HG03457 (cell line): ENCODE data around the gene CHD2.
"Not testable (repeated sequence)": the region's sequence is repeated elsewhere in the genome, so short reads cannot be mapped to it uniquely, and the experiment has no call there.

Experiments used
- ATAC-seq: cut with Tn5 transposase; IDR thresholded peaks from one replicate; pipeline ENCODE4 v1.9.1; 2021; ENCODE audit warnings: moderate number of reproducible peaks; ENCODE audit not compliant: unreplicated experiment

Gene CHD2

DNA sequence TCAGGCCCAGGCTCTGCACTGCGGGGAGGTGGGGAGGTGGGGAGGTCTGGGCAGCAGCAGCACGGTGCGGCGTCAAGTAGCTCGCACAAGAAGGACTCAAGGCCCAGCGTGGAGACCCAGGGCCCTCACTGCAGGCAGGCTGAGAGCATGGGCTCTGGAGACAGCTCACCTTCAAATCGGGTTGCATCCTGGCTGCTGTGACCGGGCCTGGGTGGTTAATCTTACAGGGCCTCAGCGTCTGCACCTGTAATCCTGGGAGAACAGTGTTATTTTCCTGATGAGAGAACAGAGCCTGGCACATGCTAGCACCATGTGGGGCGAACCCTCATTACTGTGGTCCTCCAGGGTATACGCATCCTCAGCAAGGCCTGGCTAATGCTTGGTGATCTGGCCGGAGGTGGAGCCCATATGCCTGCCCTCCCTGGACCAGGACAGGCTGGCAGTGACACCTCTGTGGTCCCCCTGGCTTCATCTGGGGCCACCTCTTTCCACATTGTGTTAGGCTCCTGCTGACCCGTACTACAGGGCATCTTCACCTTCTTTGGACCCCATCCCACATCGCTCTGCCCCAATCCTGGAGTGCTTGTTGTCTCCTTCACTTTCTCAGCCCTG, 133.4 kb downstream of the CHD2 start:
- no peak for ATAC-seq

DNA sequence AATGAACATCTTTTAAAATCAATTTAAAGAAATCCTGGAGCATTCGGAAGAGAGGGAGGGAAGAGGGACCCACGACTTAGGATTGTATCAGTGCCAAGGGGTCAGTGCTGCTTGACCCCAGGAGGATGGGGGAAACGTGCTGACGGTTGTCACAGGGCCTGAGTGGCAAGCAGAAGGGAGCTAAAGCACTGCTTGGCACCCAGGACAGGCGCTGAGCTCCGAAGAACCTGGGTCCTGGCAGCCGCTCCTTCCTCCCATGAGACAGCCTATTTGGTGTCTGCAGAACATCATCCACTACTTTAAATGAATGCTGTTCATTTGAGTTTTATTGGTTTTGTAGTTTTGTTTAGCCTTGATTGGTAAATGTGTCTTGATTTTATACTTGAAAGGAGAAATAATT, 134.4 kb downstream of the CHD2 start:
- ATAC-seq, result no peak

DNA sequence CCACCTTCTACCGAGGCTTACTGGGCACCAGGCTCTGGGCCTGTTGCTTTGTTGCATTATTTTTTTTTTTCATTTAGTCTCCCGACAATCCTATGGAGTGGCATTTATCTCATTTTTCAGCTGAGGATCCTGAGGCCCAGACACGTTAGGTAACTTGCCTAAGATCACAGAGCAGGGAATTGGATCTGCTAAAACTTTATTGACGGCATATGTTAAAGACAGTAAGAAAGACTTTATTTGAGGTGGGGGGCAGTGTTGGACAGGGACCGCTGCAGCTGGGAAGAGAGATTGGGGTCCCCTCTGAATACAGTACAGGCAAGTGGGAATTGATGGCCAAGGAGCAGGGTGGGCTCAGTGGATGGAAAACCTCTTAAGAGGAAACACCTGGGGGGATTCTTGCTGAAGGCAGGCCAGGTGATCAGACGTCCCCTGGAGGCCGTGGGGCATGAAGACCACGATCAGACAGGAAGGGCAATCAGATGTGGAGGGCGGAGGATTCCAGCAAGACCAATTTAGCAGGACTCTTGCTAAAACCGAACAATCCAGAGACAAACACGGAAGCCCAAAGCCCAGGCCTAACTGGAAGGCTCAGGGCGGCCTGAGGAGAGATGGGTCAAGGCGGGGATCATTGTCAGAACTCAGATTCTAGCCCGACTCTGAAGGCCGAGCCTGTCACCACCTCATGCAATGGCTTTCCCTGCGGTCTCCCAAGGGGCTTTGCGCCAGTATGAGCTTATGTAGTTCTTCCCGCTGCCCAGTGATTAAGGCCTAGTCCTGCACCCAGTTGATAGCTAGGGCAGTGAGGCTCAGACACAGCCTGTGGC, 135.2 kb downstream of the CHD2 start:
- ATAC-seq, result no peak

DNA sequence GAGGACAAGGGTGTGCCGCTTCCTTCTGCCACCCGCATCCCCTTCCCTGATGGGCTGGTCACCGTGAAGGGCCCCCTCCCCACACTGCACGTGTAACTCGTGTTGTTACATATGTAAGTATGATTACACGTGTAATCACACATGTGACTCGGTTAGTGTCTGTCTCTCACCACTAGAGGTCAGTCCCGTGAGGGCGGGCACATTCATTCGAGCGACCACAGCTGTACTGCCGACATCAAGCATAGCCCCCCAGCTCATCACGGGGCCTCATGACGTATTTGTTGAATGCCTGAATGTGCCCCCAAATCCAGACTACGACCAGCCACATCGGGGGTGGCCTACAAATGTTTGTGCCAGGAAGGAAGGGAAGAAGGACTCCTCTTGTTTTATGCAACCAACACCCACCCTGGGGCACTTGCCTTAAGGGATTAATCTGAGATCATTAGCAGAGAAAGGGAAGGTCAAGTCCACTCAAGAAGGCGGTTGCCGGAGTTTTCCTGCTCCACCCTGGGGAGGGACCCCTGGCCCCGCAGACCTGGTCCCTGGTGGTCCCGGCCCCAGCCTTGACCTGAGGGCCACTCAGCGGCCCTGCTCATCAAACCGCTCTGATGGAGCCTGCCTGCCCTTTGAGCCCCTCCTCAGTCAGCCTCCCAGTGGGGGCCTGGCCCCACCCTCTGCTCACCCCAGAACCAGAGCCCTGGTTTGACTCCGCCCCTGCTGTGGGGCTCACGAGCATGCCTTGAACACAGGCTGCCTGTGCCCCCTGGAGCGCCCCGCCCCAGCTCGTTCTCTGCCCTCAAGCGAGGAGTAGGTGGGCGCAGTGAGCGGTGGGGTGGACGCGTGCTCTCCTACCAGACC, 136.1 kb downstream of the CHD2 start:
- ATAC-seq, result peak; percentile 83

DNA sequence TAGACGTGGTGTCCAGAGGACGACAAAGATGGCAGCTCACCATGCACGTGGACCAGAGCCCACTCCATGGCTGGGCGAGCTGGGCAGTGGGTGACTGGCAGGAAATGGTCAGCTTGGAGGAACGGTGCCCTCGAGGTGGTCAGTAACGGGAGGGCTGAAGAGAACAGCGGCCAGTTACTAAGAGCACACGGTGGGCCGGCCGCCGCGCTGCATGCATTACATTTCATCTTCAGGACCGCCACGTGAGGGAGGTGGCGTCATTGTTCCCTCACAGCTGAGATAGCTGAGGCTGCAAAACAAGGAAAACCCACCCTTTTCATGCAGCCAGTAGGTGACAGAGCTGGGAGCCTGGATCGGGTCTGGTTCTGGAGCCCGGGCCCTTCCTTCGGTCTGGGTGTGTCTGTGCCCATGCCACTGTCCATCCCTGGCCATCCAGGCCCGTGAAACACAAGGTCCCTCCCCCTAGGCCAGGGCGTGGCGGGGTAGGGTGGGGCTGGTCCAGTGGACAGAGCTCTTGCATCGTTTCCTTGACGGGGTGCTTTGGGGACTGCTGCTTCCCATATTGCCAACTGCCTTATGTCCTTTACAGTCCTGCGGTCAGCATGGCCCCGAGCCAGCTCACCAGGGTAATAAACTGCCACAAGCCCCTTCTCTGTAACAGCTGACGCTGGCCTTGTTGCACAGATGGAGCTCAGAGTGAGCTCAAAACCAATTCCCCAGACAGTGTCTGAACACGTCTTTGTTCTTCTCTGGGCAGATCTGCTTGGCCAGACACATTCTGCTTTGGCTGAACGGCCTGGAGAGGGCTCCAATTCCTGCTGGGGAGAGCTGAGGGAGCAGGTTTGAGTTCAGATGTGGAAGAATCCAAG, 137.1 kb downstream of the CHD2 start:
- no peak for ATAC-seq

DNA sequence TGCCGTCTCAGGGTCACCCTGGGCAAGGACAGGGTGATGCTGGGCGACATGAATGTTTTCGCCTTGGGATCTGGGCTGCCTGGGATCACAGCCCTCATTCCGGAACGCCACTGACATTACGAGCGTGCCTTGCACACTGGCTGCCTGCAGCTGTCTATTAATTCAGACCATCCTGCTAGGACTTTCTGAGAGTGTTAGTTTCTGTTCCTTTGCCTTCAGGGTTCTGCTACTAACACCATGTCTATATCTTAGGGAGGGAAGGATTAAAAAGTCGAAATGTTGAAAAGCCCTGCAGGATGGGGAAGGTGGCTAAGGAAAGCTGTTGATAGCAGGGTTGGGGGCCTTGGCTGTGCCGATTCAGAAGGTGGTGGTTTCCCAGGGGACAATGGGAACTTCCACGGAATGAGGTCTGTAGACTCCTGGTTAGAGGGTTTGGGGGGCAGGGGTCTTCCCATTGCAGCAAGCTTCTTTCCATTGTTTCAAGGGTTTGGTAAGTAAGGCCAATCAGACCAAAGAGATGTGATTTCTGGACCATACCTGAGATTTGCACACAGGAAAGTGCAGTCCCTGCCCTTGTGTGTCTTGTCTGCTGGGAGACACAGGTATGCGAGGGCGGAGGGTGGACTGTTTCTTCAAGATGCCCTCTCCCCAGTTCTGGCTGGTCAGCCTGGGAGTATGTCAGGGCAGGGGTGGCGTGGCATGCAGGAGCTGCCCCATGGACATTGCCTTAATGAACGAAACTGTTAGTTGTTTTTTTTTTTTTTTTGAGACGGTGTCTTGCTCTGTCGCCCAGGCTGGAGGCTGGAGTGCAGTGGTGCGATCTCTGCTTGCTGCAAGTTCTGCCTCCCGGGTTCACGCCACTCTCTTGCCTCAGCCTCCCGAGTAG, 137.9 kb downstream of the CHD2 start:
- ATAC-seq, result no peak

DNA sequence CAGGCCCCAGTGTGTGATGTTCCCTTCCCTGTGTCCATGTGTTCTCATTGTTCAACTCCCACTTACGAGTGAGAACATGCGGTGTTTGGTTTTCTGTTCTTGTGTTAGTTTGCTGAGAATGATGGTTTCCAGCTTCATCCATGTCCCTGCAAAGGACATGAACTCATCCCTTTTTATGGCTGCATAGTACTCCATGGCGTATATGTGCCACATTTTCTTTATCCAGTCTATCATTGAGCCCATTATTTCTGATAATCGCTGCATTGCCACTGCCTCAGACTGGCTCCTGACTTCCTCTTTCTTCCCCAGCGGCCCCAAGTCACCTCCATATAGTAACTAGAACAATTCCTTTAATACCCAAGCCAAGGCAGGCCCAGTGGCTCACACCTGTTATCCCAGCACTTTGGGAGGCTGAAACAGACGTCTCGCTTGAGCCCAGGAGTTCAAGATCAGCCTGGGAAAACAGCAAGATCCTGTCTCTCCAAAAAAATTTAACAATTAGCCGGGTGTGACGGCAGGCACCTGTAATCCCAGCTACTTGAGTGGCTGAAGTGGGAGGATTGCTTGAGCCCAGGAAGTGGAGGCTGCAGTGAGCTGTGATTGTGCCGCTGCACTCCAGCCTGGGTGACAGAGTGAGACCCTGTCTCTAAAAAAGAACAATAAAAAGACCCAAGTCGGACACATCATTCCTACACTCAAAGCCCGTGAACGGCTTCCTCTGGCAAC, 139.6 kb downstream of the CHD2 start:
- not testable (repeated sequence) for ATAC-seq

DNA sequence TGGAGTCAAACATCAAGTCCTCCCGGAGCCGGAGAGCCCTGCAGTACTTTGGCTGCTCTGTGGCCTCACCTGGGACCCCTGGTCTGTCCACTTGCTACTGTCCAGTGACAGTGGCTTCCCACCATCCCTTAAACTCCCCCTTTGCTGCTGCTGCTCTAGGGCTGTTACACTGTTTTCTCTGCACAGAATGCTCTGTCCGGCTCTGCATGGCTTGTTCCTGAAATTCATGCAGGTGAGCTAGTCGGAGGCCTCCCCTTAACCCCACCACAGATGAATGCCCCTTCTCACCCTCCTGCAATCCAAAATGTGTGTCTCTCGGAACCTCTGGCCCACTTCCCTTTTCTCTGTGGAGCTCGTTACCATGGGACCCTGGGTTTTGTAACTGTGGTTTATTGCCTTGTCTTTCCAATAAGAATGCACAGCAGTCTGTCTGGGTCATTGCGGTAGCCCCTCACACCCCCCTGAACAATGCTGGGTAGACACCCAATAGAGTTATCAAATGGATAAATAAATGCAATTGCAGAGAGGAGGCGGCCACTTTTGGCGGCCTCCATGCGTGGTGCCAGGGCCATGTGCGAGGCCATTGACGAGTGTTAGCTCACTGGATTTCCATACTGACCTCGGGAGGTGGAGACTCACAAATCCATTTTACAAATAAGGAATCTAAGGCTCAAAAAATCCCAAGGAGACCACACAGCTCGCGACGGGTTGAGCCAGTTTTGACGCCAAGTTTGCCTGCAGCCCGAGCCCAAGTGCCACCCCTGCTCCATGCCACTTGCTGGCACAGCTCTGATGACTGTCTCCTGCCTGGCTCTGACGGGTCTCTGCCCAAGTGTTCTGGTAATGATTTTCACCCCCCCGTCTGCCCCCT, 140.4 kb downstream of the CHD2 start:
- no peak for ATAC-seq

DNA sequence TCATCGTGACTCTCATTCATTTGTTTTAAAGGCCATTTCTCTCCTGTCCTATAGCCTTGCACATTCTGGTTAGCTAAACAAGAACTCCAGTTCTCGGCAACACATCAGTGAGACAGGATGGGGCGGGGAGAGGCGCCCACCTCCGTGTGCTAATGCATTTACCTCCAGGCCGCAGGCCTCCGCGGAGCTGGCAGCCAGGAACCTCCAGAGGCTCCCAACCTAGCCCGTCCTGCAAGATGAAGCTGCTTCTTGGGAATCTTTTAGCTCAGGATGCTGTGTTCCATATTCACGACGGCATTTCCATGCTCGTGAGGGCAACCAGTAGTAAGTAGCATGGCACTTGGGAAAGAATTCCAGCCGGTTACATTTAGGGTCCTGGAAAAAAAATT, 141.0 kb downstream of the CHD2 start:
- no peak for ATAC-seq

DNA sequence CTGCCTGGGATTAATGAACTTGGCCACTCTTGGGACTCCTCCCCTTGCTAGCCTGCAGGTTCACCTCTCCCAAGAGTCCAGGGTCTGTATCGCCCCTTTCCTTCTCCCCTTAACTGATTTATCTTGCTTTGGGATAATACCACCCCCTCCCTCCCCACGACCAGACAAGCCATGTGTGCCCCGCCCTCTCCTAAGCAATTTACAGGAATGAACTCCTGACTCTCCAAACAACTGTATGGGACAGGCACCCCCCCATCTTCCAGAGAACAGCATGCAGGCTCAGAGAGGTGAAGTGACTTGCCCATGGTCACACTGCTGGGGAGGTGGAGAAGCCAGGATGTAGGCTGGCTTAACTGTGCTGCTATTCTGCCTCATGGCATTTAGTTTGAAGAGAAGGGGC, 142.1 kb downstream of the CHD2 start:
- ATAC-seq, result no peak

DNA sequence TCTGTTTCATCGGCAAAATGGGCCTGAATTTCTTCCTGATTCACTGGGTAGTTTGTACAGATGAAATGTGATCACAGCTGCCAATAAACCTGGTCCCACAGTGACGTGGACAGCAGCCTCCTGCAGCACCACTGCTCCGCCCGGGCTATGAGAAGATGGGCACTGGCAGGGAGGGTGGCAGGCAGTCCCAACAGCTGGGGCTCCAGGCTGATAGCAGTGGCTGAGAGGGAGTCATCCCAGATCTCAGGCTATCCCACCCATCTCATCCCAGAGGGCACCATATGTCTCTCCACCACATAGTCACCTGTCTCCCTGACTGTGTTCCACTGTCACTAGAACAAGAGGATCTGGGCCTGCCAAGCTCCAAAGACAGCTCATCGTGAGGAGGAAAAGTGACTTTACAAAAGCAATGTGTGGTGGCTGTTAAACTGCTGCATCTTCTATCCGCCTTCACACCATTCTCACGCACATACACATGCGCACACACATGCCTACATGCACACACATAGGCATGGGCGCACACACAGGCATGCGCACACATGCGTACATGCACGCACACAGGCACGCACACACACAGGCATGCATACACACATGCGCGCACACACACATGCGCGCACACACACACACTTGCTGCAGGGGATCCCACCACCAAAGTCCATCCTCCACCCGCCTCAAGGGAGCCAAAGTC, 142.7 kb downstream of the CHD2 start:
- no peak for ATAC-seq

DNA sequence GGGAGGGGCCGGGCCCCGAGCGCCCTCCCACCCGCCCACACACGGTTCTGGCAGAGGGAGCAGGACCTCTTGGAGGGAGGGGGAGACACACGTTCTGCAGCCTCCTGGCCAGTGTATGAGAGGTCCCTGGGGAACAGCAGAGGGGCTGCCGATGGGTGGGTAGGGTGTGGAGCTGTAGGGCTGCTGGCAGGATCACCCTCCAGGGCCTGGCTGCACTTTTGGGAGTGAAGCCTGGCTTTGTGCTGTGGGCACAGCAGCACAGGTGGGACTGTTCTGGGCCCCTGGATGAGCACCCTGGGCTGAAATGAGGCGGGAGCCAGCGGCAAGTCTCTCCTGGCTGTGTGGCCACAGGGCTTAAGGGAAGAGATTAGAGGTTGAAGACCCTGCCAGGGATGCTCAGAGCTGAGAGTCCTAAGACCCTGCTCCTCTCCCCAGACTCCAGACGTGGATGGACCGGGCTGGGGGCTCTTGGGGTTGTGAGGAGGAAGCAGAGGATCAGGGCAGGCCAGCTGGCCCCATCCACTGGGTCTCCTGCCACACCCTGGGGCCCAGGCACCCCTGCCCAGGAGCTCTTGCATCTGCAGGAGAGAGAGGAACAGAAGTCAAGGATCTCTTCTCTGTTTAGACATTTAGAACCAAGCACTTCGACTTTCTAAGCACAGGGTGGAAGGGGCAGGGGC, 143.6 kb downstream of the CHD2 start:
- no peak for ATAC-seq

DNA sequence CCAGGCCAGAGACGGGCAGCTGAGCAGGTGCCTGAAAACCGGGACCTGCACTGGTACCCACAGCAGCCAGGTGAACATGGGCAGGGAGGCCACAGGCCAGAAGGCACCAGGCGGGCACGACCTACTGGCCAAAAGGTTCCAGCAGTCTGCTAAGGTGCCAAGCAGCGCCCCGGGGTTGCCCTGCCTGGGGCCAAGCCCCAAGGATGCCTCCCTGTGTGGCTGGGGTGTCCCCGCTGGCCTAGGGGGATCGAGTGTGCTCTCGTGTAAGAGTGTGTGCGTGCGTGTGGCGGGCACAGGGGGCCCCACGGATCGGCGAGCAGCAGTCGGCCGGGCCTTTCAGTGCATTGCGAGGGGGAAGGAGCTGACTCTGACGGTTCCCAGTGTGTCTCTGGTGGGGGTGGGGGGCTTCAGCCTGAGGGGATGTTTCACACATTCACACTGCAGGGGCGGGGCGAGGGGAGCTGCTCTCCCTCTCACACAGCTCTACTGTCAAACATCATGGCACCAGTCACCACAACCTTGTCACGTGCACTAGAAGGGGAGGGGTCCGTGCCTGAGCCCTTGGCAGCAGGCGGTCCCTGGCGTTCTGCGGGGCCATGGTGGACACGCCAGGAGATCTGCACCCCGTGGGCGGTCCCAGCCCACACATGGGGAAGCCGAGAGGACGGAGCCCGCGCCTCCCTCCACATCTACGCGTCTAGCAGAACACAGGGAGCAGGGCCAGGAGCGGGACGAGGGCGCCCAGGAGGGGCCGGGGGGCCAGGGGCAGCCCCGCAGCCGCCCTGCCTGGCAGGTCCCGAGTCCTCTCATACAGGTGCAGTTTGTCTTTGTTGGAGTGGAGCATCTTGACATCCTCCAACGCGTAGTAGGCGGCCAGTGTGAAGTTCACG, 144.4 kb downstream of the CHD2 start:
- no peak for ATAC-seq

DNA sequence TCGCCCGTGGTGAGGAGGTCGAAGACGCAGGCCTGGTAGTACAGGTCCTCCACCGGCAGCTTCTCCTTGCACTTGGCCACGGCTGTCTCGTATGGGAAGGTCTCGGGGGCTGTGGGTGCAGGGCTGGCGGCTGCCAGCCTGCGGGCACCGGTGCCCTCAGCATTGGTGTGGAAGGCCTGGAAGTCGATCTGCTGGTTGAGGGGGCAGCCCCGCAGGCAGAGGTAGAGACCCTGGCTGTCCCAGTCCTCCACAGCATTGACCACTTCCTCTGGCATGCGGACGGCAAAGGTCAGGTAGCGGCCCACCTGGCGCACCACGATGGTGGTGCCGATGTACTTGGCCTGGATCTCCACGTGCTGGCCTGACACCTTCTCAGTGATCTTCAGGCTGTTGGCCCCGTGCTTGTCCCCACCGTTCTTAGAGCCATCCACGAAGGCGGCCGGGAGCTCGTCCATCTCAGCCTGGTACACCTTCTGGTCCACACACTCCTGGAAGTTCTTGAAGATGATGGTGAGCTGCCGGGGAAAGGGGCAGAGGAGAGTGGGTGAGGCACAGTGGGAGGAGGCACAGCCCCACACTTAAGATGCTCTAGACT, 145.2 kb downstream of the CHD2 start:
- ATAC-seq, result no peak

DNA sequence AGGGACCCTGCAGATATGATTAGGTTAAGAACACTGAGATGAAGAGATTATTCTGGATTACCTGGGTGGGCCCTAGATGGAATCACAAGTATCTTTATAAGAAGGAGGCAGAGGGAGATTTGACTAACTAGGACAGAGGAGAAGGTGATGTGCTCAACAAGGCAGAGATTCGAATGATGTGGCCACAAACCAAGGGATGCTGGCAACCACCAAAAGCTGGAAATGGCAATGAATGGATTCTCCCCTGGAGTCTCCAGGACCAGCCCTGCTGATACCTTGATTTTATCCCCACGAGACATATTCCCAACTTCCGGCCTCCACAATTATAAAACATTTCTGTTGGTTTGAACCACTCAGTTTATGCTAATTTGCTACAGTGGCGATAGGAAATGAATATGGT, 146.0 kb downstream of the CHD2 start:
- ATAC-seq, result no peak

DNA sequence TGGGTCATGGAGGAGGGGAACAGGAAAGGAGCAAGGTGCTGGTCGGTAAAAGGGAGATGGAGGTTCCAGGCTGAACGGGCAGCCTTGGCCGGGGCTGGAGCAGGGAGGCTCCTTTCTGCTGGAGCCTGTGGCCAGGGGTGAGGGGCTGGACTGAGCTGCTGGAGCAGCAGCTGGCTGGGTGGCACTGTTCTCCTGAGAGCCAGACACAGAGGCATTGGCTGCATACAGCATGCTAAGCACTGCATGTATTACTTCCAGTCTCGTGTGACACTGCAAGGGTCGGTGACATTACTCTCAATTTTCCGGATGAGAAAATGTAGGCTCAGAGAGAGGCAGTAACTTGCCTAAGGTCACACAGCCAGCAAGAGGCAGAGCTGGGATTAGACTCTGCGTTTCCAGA, 146.6 kb downstream of the CHD2 start:
- no peak for ATAC-seq
